Fibroblast of skin of back (primary cell): Measurements from ENCODE around the gene PTPRM.
"Not testable (repeated sequence)": the region's sequence is repeated elsewhere in the genome, so short reads cannot be mapped to it uniquely, and the experiment has no call there.

Source experiments
- DNase-seq: peaks from one replicate; pipeline ENCODE4 v3.0.0-alpha.2; 2013

The PTPRM gene

GRCh38 chr18:7728297-7728696 is 161.2 kb downstream of the PTPRM start:
- DNase-seq = no peak

GRCh38 chr18:7729868-7730267 is 162.8 kb downstream of the PTPRM start:
- no peak for DNase-seq

- DNase-seq = no peak
Observed at GRCh38 chr18:7730682-7731081, 163.6 kb downstream of the PTPRM start.

- no peak for DNase-seq
Observed at GRCh38 chr18:7733642-7734041, 166.5 kb downstream of the PTPRM start.

GRCh38 chr18:7735196-7735595 is 168.1 kb downstream of the PTPRM start:
- DNase-seq = no peak

- no peak for DNase-seq
Observed at GRCh38 chr18:7735626-7736175, 168.6 kb downstream of the PTPRM start.

GRCh38 chr18:7736526-7736925 is 169.4 kb downstream of the PTPRM start:
- DNase-seq = not testable (repeated sequence)

- DNase-seq = no peak
Observed at GRCh38 chr18:7737550-7737949, 170.4 kb downstream of the PTPRM start.

- peak; percentile 52 for DNase-seq
Observed at GRCh38 chr18:7740821-7741220, 173.7 kb downstream of the PTPRM start.

GRCh38 chr18:7741640-7742039 is 174.5 kb downstream of the PTPRM start:
- no peak for DNase-seq

- DNase-seq = no peak
Observed at GRCh38 chr18:7742224-7742623, 175.1 kb downstream of the PTPRM start.

- no peak for DNase-seq
Observed at GRCh38 chr18:7743256-7743655, 176.1 kb downstream of the PTPRM start.

GRCh38 chr18:7746106-7746505 is 179.0 kb downstream of the PTPRM start:
- DNase-seq = no peak

GRCh38 chr18:7748251-7749007 is 181.3 kb downstream of the PTPRM start:
- peak; percentile 31 for DNase-seq

- DNase-seq = no peak
Observed at GRCh38 chr18:7749008-7749405, 181.9 kb downstream of the PTPRM start.

GRCh38 chr18:7749510-7749981 is 182.4 kb downstream of the PTPRM start:
- peak; percentile 39 for DNase-seq

- no peak for DNase-seq
Observed at GRCh38 chr18:7750095-7750663, 183.1 kb downstream of the PTPRM start.

GRCh38 chr18:7750966-7751365 is 183.8 kb downstream of the PTPRM start:
- DNase-seq = no peak

GRCh38 chr18:7754258-7754657 is 187.1 kb downstream of the PTPRM start:
- DNase-seq = peak; percentile 29

- no peak for DNase-seq
Observed at GRCh38 chr18:7754725-7755181, 187.6 kb downstream of the PTPRM start.

- no peak for DNase-seq
Observed at GRCh38 chr18:7755753-7756475, 188.8 kb downstream of the PTPRM start.

GRCh38 chr18:7757175-7757574 is 190.1 kb downstream of the PTPRM start:
- DNase-seq = no peak

GRCh38 chr18:7758764-7759163 is 191.6 kb downstream of the PTPRM start:
- DNase-seq = no peak
